ENCODE data around the gene SSX5. TPM values are rescaled to one million over a fixed set of nuclear protein-coding genes. Genes with fewer than 3 reads are reported as not detected.

SSX5 gene
- total RNA-seq, 1 donor from 2014 or later, result not detected

Other genes with a start within 250 kb of the SSX5 start
- 3.4 to 4.3 TPM (median 4.2 TPM) in 3 replicates for gene ZNF182, start 192.8 kb downstream of the SSX5 start, total RNA-seq
- not detected in 3 replicates for gene SPACA5, start 189.8 kb downstream of the SSX5 start, total RNA-seq
- 2.0 to 2.7 TPM (median 2.1 TPM) in 3 replicates for gene ZNF630, start 125.2 kb downstream of the SSX5 start, total RNA-seq
- gene SPACA5B, start 66.2 kb downstream of the SSX5 start, total RNA-seq, result not detected in 3 replicates
- gene SSX1, start 58.6 kb upstream of the SSX5 start, total RNA-seq, result not detected in 3 replicates
- gene SSX3, start 159.9 kb upstream of the SSX5 start, total RNA-seq, result not detected in 3 replicates
- not detected in 3 replicates for gene SSX4, start 186.7 kb upstream of the SSX5 start, total RNA-seq
- gene SSX4B, start 215.2 kb upstream of the SSX5 start, total RNA-seq, result not detected in 3 replicates

All from chondrocyte (in vitro differentiated cells).